HG03378 (cell line): ENCODE data around the gene CCNL2.

Source experiments
- ATAC-seq: cut with Tn5 transposase; IDR thresholded peaks from one replicate; pipeline ENCODE4 v1.9.1; 2021; ENCODE audit warnings: mild to moderate bottlenecking, moderate library complexity; ENCODE audit not compliant: unreplicated experiment

CCNL2 gene

DNA sequence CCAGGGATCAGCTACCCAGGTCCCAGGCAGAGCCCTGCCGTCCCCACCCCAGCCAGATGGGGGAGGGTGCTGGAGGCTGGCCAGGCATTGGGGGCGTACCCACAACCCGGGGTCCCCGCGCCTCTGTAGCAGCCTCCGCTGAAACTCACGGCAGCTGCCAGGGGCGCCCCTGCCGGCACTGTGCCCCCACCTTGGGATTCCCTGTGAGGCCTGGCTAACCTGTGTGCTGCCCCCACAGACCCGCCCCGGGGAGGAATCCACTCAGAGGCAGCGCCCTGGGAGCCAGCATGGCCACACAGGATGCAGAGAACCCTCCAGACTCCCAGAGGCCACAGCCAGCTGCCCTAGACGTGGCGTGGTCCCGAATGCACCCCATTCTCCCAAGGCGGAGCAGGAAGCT is 53.8 kb downstream of the CCNL2 start:
- ATAC-seq: no peak

DNA sequence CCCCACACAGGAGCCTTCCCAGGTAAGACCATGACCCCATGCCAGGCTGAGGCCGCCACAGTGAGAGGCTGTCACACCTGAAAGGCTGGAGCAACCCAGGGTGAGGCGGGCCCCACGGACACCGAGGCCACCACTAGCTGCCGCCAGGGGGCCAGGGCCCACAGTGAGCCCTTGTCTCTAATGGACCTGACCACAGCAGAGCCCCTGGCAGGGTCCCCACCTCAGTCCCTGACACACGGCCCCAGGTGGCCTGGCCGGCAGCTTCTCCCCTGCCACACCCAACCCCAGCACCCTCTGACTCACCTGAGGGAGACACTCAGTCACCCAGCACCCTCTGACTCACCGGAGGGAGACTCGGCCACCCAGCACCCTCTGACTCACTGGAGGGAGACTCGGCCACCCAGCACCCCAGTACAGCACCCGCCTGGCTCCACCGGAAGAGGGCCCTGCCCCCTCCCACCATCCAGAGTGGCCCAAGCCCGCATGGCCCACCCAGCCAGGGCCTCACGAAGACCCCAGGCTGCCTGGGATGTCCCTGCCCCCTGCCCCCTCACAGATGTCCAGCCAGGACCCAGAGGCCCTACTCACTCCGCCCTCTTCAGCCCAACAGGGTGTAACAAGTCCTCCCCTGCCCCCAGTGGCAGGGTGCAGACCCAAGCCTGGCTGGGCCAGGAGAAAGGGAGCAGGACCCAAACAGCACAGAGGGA is 54.3 kb downstream of the CCNL2 start:
- ATAC-seq: no peak

GRCh38 chr1:1343811-1344421 is 55.2 kb downstream of the CCNL2 start:
- ATAC-seq: no peak

GRCh38 chr1:1342584-1343115 is 56.5 kb downstream of the CCNL2 start:
- no peak for ATAC-seq

- no peak for ATAC-seq
Measured at GRCh38 chr1:1342061-1342562, 57.0 kb downstream of the CCNL2 start.

DNA sequence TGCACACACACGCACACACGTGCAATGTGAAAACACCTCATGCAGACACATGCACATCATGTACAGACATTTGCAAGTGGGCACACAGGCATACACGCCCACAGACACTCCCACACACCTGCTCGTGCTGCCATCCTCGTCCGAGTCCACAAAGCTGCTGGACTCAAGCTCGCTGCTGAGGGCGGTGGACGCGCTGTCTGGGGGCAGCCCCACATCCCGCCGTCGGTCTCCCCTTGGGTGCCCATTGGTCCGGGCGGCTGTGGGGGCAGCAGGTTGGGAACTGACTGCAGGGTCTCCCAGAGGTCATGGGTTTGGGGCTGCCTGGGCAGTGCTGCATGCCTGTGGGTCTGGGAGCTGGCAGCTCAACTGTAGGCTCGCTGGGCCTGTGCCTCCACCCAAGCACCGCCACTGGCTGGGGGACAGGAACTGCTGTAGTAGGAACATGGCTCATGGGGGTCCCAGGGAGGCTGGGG is 57.5 kb downstream of the CCNL2 start:
- ATAC-seq: no peak

- no peak for ATAC-seq
Measured at GRCh38 chr1:1340791-1341548, 58.2 kb downstream of the CCNL2 start.

GRCh38 chr1:1340185-1340584 is 59.0 kb downstream of the CCNL2 start:
- ATAC-seq: no peak

DNA sequence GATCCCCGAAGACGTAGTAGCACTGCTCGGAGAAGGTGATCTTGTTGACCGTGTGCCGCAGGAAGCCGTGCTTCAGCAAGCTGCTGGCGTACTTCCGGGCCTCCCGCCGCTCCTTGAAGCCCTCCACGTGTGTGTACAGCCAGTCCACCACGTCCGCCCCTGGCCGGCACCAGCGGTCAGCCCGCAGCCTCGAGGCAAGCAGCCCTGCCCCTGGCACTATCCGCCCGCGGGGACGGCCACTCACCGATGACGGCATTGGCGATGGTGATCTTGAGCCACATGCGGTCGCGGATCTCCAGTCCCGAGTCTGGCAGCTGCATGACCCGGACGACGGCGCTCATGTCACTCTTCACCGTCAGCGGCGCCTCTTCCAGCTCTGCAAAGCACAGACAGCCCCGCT is 60.9 kb downstream of the CCNL2 start:
- ATAC-seq: no peak

GRCh38 chr1:1337793-1338147 is 61.4 kb downstream of the CCNL2 start:
- ATAC-seq: no peak

DNA sequence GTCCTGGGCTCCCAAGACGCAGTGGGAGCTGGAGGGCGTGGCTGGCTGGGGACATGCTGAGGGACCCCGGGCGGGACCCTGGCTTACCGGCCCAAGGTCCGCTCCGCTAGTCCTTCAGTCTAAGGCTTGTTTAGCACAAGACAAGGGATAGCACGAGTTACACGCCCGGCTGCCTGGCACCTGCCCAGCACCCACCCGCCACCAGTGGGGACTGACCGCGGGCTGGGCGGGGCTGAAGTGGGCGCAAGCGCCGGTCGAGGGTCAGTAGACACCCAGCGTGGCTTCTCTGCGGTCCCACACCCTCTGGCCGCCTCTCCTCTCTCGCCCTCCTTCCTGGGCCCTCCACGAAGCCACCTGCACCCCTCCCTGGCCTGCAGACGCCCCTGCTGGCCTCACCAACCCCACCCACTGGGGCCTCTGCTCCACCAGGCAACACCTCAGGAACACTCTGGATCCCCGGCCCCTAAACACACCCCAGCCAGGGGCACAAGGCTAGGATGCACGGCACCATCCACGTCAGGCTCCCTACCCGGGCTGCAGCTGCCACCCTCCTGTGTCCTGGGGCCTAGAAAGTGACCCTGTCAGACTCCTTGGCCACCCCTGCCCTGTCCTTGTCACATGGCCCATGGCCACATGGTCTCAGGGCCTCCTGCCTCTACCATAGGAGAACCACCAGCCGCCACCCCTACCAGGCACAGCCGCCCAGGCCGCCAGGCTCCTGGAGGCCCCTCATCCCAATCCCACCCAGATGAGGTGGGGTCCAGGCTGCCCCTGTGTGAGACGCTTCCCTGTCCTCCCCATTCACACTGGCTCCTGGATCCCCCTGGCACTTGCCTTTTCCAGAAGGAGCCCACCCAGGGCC is 62.0 kb downstream of the CCNL2 start:
- ATAC-seq: no peak

DNA sequence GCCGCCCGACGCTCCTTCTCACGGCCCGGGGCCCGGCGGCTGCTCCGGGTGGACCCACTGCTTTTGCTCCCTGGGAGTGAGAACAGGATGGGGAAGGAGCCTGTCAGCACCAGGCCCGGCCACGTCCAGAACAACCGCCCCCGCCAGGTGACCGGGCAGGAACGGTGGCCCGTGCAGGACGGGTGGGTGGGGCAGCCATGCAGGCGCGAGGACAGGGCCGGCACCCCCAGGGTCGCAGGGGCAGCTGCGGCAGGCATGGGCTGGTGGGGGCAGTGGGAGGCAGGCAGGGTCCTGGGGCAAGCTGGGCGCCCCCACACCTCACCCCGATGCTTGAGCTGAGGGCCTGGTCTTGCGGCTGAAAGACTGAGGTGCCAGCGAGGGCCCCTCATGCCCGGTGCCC is 62.7 kb downstream of the CCNL2 start:
- ATAC-seq: no peak

DNA sequence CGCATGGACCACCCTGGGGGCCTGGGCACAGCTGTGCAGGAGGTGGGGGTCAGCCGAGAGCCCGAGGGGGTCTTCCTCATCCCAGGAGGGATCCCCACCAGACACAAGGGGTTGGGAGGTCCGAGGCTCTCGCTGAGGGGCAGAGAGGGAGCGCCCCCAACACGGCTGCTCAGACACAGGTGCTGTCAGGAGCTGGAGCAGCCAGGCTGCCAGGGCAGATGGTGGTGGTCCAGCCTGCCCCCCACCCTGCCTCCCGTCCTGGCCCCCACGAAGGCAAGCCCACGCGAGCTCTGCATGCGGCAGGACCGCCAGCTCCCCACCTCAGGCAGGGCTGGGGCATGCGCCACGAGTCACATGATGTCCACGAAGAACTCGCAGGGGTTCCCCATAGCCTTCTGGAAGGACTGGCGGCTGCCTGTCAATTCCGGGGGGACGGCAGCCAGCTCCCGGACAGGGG is 63.3 kb downstream of the CCNL2 start:
- ATAC-seq: no peak
